ENCODE results near the gene IL34.

The IL34 gene

DNA sequence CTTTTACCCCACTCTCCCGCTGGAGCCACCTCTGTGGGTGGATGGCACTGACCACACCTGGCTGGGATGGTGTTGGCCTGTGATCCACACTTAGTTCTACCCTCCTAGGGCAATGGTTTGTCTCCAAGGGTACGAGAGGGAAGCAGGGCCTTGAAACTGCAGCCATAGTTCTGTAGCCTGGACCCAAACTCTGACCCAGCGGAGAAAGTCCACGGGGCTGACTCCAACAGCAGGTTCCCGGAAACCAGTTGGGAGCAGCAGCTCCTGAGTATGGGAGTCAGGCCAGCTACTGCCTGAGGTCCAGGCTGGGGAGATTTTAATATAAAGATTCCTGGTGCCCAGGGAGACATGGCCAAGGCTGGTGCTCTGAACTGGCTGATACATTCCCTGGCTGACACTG is 63.1 kb downstream of the IL34 start:
- H3K4me3 ChIP-seq = no peak overlapping the region
- peak overlapping the region in 10 of 21 experiments; percentile 23 to 61 (median 34) for H3K27ac ChIP-seq

DNA sequence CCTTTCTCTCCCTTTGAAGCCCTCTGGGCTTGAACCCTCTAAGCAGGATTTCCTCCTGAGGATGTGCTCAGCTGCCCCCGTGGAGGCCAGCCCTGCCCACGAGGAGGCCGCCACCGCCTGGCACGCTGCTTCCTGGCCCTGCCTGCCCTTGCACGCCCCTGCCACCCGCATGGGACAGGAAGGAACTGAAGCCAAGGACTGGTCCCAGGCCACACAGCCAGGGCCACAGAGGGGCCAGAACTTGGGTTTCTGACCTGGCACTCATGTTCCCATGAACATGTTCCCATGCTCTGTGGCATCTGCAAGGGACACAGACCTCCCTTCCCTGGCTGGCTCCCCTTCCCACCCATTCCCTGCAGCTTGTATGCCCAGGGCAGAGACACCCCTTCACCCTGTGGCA is 63.6 kb downstream of the IL34 start:
- Histone ChIP-seq H3K4me3 (no peak overlapping the region), H3K27ac (peak overlapping the region in 9 of 21 experiments; percentile 23 to 61 (median 34))
